SK-N-SH (cell line): ENCODE data around the gene GAB2. TPM values are rescaled to one million over a fixed set of nuclear protein-coding genes. Genes with fewer than 3 reads are reported as not detected.

Source experiments
- CTCF ChIA-PET: fragments of 300-600, 350-600 bp; formaldehyde crosslinking; extraction: SDS; loops from one replicate; lab custom pipeline; 2021; lab: Yijun Ruan, JAX
- POLR2A ChIA-PET: fragments of 350-600 bp; sonication (Branson Sonifier 250); formaldehyde crosslinking; extraction: SDS; loops from one replicate; lab custom pipeline; 2020; ENCODE audit warnings: antibody characterized with exemption, inconsistent platforms; lab: Yijun Ruan, JAX
- DNase-seq: peaks from one replicate; pipeline ENCODE4 v3.0.0; 2012
- H2AFZ ChIP-seq: fragments of 200-600 bp; sonication (generic); 2 replicates; pipeline ENCODE4 v1.8.1; 2016; ENCODE audit warnings: antibody characterized with exemption, mild to moderate bottlenecking, low read depth
- H3F3A ChIP-seq: fragments of 200-600 bp; sonication (generic); replicated peaks from 2 replicates; pipeline ENCODE3; 2016; ENCODE audit warnings: antibody characterized with exemption, mild to moderate bottlenecking; ENCODE audit not compliant: insufficient read depth
- H3K27ac ChIP-seq, 2 experiments: fragments of 200-500 bp in 1 of 2; fragments of 200-600 bp in 1 of 2; sonication (Bioruptor generic) in 1 of 2; sonication (generic), shearing (Covaris generic) in 1 of 2; 2 replicates each; pipeline versions ENCODE4 v1.5.1 to v1.6.1; 2014 to 2016; ENCODE audit warnings: low read depth in 2 of 2, inconsistent platforms in 1 of 2, low read length in 1 of 2, mild to moderate bottlenecking in 1 of 2, mixed read lengths in 1 of 2
- H3K27me3 ChIP-seq: fragments of 200-600 bp; sonication (generic), shearing (Covaris generic); 2 replicates; pipeline ENCODE4 v1.6.1; 2016; ENCODE audit warnings: mixed run types; ENCODE audit not compliant: insufficient read depth
- H3K36me3 ChIP-seq, 2 experiments: fragments of 200-500 bp in 1 of 2; fragments of 200-600 bp in 1 of 2; sonication (Bioruptor generic) in 1 of 2; sonication (generic) in 1 of 2; replicated peaks in 1 of 2; 2 replicates each; pipeline versions ENCODE3 to v1.5.1; 2014 to 2016; ENCODE audit warnings: low read length in 1 of 2, mild to moderate bottlenecking in 1 of 2; ENCODE audit not compliant: insufficient read depth in 2 of 2, control insufficient read depth in 1 of 2
- H3K4me1 ChIP-seq, 2 experiments: fragments of 200-500 bp in 1 of 2; fragments of 200-600 bp in 1 of 2; sonication (Bioruptor generic) in 1 of 2; sonication (generic), shearing (Covaris generic) in 1 of 2; 2 replicates each; pipeline versions ENCODE4 v1.5.1 to v1.6.1; 2014 to 2016; ENCODE audit warnings: low read depth in 1 of 2, low read length in 1 of 2, mixed run types in 1 of 2; ENCODE audit not compliant: insufficient read depth in 2 of 2, control insufficient read depth in 1 of 2
- H3K4me2 ChIP-seq: fragments of 200-600 bp; sonication (generic), shearing (Covaris generic); 2 replicates; pipeline ENCODE4 v1.6.1; 2017; ENCODE audit warnings: mixed run types
- H3K4me3 ChIP-seq, 2 experiments: fragments of 200-500 bp in 1 of 2; fragments of 200-600 bp in 1 of 2; sonication (Bioruptor generic) in 1 of 2; sonication (generic), shearing (Covaris generic) in 1 of 2; 2 replicates each; pipeline versions ENCODE4 v1.5.1 to v1.8.1; 2014 to 2016; ENCODE audit warnings: low read depth in 2 of 2, inconsistent platforms in 1 of 2, low read length in 1 of 2, mild to moderate bottlenecking in 1 of 2, mixed read lengths in 1 of 2, moderate library complexity in 1 of 2
- H3K79me2 ChIP-seq: fragments of 200-600 bp; sonication (generic); 2 replicates; pipeline ENCODE4 v1.8.1; 2017; ENCODE audit warnings: mild to moderate bottlenecking; ENCODE audit not compliant: insufficient read depth
- H3K9ac ChIP-seq: fragments of 200-600 bp; sonication (generic); 2 replicates; pipeline ENCODE4 v1.6.1; 2017; ENCODE audit warnings: mixed run types
- H3K9me2 ChIP-seq: fragments of 200-600 bp; sonication (generic); 2 replicates; pipeline ENCODE4 v1.6.1; 2017; ENCODE audit warnings: mixed run types
- H3K9me3 ChIP-seq: fragments of 200-600 bp; sonication (generic); 2 replicates; pipeline ENCODE4 v1.6.1; 2017; ENCODE audit warnings: mixed run types, mild to moderate bottlenecking, moderate library complexity
- H4K20me1 ChIP-seq: fragments of 200-600 bp; sonication (generic); 2 replicates; pipeline ENCODE4 v1.6.1; 2017; ENCODE audit warnings: mild to moderate bottlenecking, mixed run types; ENCODE audit not compliant: insufficient read depth
- CTCF ChIP-seq: fragments of 200-600 bp; sonication (generic); IDR thresholded peaks from 2 replicates; pipeline ENCODE4 v1.6.1; 2017; ENCODE audit warnings: antibody characterized with exemption, mild to moderate bottlenecking, moderate library complexity
- GABPA ChIP-seq: IDR thresholded peaks from 2 replicates; pipeline ENCODE4 v1.4.0; 2012; ENCODE audit warnings: low read depth, mild to moderate bottlenecking
- MAX ChIP-seq: IDR thresholded peaks from 2 replicates; pipeline ENCODE4 v1.4.0; 2012; ENCODE audit warnings: low read depth
- MEF2A ChIP-seq: IDR thresholded peaks from 2 replicates; pipeline ENCODE4 v1.4.0; 2012; ENCODE audit warnings: low read depth, borderline replicate concordance
- NFIC ChIP-seq: IDR thresholded peaks from 2 replicates; pipeline ENCODE4 v1.4.0; 2012; ENCODE audit warnings: borderline replicate concordance
- NRF1 ChIP-seq: IDR thresholded peaks from 2 replicates; pipeline ENCODE4 v1.6.1; 2012; ENCODE audit warnings: low read depth, mild to moderate bottlenecking, low read length
- RAD21 ChIP-seq: IDR thresholded peaks from 2 replicates; pipeline ENCODE4 v1.6.1; 2012; ENCODE audit warnings: mild to moderate bottlenecking, low read length
- RCOR1 ChIP-seq: fragments of 150-350 bp; IDR thresholded peaks from 2 replicates; pipeline ENCODE4 v1.6.1; 2017; ENCODE audit warnings: antibody characterized with exemption, low read length
- REST ChIP-seq: IDR thresholded peaks from 2 replicates; pipeline ENCODE4 v1.6.1; 2012; ENCODE audit warnings: mild to moderate bottlenecking, low read depth, low read length, moderate library complexity
- RFX5 ChIP-seq: IDR thresholded peaks from 2 replicates; pipeline ENCODE4 v1.6.1; 2012; ENCODE audit warnings: mild to moderate bottlenecking, improper control_type of control experiment, low read length
- RXRA ChIP-seq: IDR thresholded peaks from 2 replicates; pipeline ENCODE4 v1.4.0; 2012; ENCODE audit warnings: low read depth, mild to moderate bottlenecking, borderline replicate concordance
- SIN3A ChIP-seq: IDR thresholded peaks from 2 replicates; pipeline ENCODE4 v1.6.1; 2012; ENCODE audit warnings: low read depth, mild to moderate bottlenecking, low read length, moderate library complexity, borderline replicate concordance
- TAF1 ChIP-seq: IDR thresholded peaks from 2 replicates; pipeline ENCODE4 v1.6.1; 2012; ENCODE audit warnings: low read depth, mild to moderate bottlenecking, low read length, moderate library complexity, borderline replicate concordance
- TEAD4 ChIP-seq: IDR thresholded peaks from 2 replicates; pipeline ENCODE4 v1.4.0; 2012; ENCODE audit warnings: mild to moderate bottlenecking, borderline replicate concordance; ENCODE audit not compliant: insufficient read depth
- USF2 ChIP-seq: fragments of 150-350 bp; IDR thresholded peaks from 2 replicates; pipeline ENCODE4 v1.6.1; 2017; ENCODE audit warnings: antibody characterized with exemption, low read length, low read depth, borderline replicate concordance
- YY1 ChIP-seq: IDR thresholded peaks from 2 replicates; pipeline ENCODE4 v1.4.0; 2012; ENCODE audit warnings: low read depth, mild to moderate bottlenecking
- ZBTB33 ChIP-seq: IDR thresholded peaks from 2 replicates; pipeline ENCODE4 v1.4.0; 2012; ENCODE audit warnings: low read depth, borderline replicate concordance
- WGBS: methylation state at CpG from one replicate; pipeline ENCODE4 v1.1.6; 2017; ENCODE audit warnings: low lambda C conversion rate; 5-methylcytosine and 5-hydroxymethylcytosine counted together
- polyA plus RNA-seq, 3 experiments: library from polyadenylated mRNA; depleted of rRNA; stranded (reverse); fragments of >200 nt; gene quantifications; 2 replicates each; pipeline ENCODE4 v1.2.3, GENCODE V29; 2012

GAB2 gene
- polyA plus RNA-seq, 1 of the 3 experiments (the other 2 are of a cell fraction), result 5.6 TPM

- Histone ChIP-seq H3K4me3 (no peak overlapping the region), H3F3A (no peaks in the 10 kb centered on the region), H3K9ac (no peak overlapping the region), H4K20me1 (peaks cover 5% of the 10 kb centered on the region; the same call in 1 of the 2 replicates), H3K79me2 (peaks cover 3% of the 10 kb centered on the region; the same call in 1 of the 2 replicates), H3K4me2 (no peak overlapping the region), H2AFZ (no peak overlapping the region), H3K36me3 (no peaks in the 10 kb centered on the region), H3K9me2 (no peaks in the 10 kb centered on the region), H3K27ac (no peak overlapping the region), H3K9me3 (no peaks in the 10 kb centered on the region), H3K4me1 (peaks cover 10 to 11% of the 10 kb centered on the region in 2 experiments; a peak in 3 of 4 replicates), H3K27me3 (no peaks in the 10 kb centered on the region)
- TF ChIP-seq RCOR1 (no peak), TAF1 (no peak), SIN3A (no peak), TEAD4 (no peak), GABPA (no peak), CTCF (no peak), RAD21 (no peak), MEF2A (no peak), NRF1 (no peak), ZBTB33 (no peak), RFX5 (no peak), MAX (no peak)
- POLR2A ChIA-PET, result no interaction called here
- 96% methylated on average over 1 of the region's 1 CpG for WGBS
- no peak for DNase-seq
- CTCF ChIA-PET, result interaction anchor here (1.3 kb wide), 1 partner anchor 23 kb away, joined by 3 read pairs; no protein-coding TSS in a partner anchor
These were observed 54.5 kb downstream of the GAB2 start for GRCh38 chr11:78363024-78363619.

- no peaks in the 10 kb centered on the region for H3K36me3 ChIP-seq
- H2AFZ ChIP-seq, result no peak overlapping the region
- H3F3A ChIP-seq, result no peaks in the 10 kb centered on the region
- H3K79me2 ChIP-seq, result peaks cover 5% of the 10 kb centered on the region; the same call in 1 of the 2 replicates
- peaks cover 5% of the 10 kb centered on the region; the same call in 1 of the 2 replicates for H4K20me1 ChIP-seq
- no peaks in the 10 kb centered on the region for H3K9me3 ChIP-seq
- H3K9ac ChIP-seq, result no peak overlapping the region
- CTCF ChIA-PET, result interaction anchor here (0.9 to 1.0 kb wide), 2 partner anchors 18 to 59 kb away, joined by 3 read pairs; no protein-coding TSS in a partner anchor
- WGBS, result 78% methylated on average over 2 of the region's 2 CpGs
- H3K4me2 ChIP-seq, result no peak overlapping the region
- H3K9me2 ChIP-seq, result no peaks in the 10 kb centered on the region
- no peak overlapping the region for H3K4me3 ChIP-seq
- H3K27ac ChIP-seq, result no peak overlapping the region
- POLR2A ChIA-PET, result no interaction called here
- DNase-seq, result no peak
- H3K4me1 ChIP-seq, result peaks cover 10 to 11% of the 10 kb centered on the region in 2 experiments; a peak in 3 of 4 replicates
- no peaks in the 10 kb centered on the region for H3K27me3 ChIP-seq
- TF ChIP-seq RXRA, result no peak
- TF ChIP-seq USF2, result no peak
- TF ChIP-seq TAF1, result no peak
- TF ChIP-seq YY1, result no peak
- TF ChIP-seq REST, result no peak
- no peak for TF ChIP-seq TEAD4
- TF ChIP-seq RFX5, result no peak
- no peak for TF ChIP-seq NFIC
These were observed 56.4 kb downstream of the GAB2 start for GRCh38 chr11:78361228-78361627.
